ENCODE results near the gene ZNF275. TPM values are rescaled to one million over a fixed set of nuclear protein-coding genes. Genes with fewer than 3 reads are reported as not detected.

Gene ZNF275
- total and polyA plus RNA-seq, 9 donors, result 5.6 to 10.9 (median 8.3) TPM

DNA sequence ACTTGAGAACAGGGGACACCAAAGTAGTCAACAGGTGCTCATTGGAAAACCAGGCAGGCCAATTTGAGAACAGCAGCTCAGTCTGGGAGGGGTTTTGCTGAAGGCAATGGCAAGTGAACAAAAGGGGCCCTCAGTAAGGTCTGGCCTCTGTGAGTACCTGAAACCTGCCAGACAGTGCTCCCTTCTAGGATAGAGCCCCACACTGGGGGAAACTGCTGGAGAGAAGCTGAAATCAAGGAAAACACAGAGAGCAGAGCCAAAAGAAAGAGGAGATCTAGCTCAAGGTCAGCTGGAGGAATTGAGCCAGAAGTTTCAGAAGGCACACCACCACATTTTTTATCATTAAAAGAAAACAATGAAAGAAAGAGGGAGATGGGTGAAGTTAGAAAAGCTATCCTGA is 39.0 kb downstream of the ZNF275 start:
- no peak for DNase-seq
- Histone ChIP-seq H3K27me3 (ENCODE audit: control insufficient read depth, insufficient read depth, low read length) (no peaks in the 10 kb centered on the region), H3K4me3 (ENCODE audit: low read length) (no peak overlapping the region), H3K27ac (ENCODE audit: low read length) (no peak overlapping the region), H3K36me3 (ENCODE audit: control insufficient read depth, insufficient read depth, low read length) (no peaks in the 10 kb centered on the region), H3K4me1 (ENCODE audit: control insufficient read depth, insufficient read depth, low read length) (no peaks in the 10 kb centered on the region), H3K9me3 (replicated peaks; ENCODE audit: control insufficient read depth, low read depth, low read length) (peaks cover 5% of the 10 kb centered on the region)

- whole genome bisulfite sequencing (ENCODE audit: insufficient coverage), result 84% methylated on average over 6 of the region's 7 CpGs
- H3K4me3 ChIP-seq (ENCODE audit: low read length), result no peak overlapping the region
- H3K36me3 ChIP-seq (ENCODE audit: control insufficient read depth, insufficient read depth, low read length), result no peaks in the 10 kb centered on the region
- H3K27me3 ChIP-seq (ENCODE audit: control insufficient read depth, insufficient read depth, low read length), result no peaks in the 10 kb centered on the region
- H3K27ac ChIP-seq (ENCODE audit: low read length), result no peak overlapping the region
- peaks cover 5% of the 10 kb centered on the region for H3K9me3 ChIP-seq (replicated peaks; ENCODE audit: control insufficient read depth, low read depth, low read length)
- no peak for DNase-seq
- H3K4me1 ChIP-seq (ENCODE audit: control insufficient read depth, insufficient read depth, low read length), result no peaks in the 10 kb centered on the region
Measured at GRCh38 chrX:153374426-153374825, 40.5 kb downstream of the ZNF275 start.

DNA sequence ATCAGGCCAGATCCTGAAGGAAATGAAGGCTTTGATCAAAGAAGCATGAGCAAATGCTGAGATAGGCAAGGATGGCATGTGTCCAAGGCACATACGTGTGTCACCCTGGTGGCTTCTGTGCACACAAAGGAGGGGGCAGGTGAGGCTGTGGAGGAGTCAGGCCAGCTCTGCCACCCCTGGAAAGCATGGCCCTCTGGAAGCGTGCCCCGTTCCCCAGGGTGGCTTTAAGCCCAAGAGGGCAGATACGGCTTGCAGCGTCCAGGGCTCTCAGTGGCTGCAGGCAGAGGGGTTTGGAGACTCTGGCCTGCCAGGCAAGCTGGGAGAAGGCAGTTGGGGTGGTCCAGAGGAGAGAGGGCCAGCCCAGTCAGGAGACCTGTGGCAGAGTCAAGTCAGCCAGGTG is 41.6 kb downstream of the ZNF275 start:
- peaks cover 5% of the 10 kb centered on the region for H3K9me3 ChIP-seq (replicated peaks; ENCODE audit: control insufficient read depth, low read depth, low read length)
- WGBS (ENCODE audit: insufficient coverage), result 71% methylated on average over 3 of the region's 5 CpGs
- H3K27me3 ChIP-seq (ENCODE audit: control insufficient read depth, insufficient read depth, low read length), result no peaks in the 10 kb centered on the region

GRCh38 chrX:153377727-153378126 is 43.8 kb downstream of the ZNF275 start:
- DNase-seq, result no peak
- Histone ChIP-seq H3K27ac (ENCODE audit: low read length) (no peak overlapping the region), H3K4me3 (ENCODE audit: low read length) (no peak overlapping the region), H3K36me3 (ENCODE audit: control insufficient read depth, insufficient read depth, low read length) (no peaks in the 10 kb centered on the region), H3K27me3 (ENCODE audit: control insufficient read depth, insufficient read depth, low read length) (no peaks in the 10 kb centered on the region), H3K4me1 (ENCODE audit: control insufficient read depth, insufficient read depth, low read length) (peaks cover 26% of the 10 kb centered on the region), H3K9me3 (replicated peaks; ENCODE audit: control insufficient read depth, low read depth, low read length) (peaks cover 5% of the 10 kb centered on the region)
- WGBS (ENCODE audit: insufficient coverage), result no CpG with 5 or more reads among the region's 3 CpGs

More for the DNA sequence above, 41.6 kb downstream of the ZNF275 start:
- no peak for DNase-seq
- Histone ChIP-seq H3K27ac (ENCODE audit: low read length) (no peak overlapping the region), H3K4me3 (ENCODE audit: low read length) (no peak overlapping the region), H3K36me3 (ENCODE audit: control insufficient read depth, insufficient read depth, low read length) (no peaks in the 10 kb centered on the region), H3K4me1 (ENCODE audit: control insufficient read depth, insufficient read depth, low read length) (peaks cover 9% of the 10 kb centered on the region)

DNA sequence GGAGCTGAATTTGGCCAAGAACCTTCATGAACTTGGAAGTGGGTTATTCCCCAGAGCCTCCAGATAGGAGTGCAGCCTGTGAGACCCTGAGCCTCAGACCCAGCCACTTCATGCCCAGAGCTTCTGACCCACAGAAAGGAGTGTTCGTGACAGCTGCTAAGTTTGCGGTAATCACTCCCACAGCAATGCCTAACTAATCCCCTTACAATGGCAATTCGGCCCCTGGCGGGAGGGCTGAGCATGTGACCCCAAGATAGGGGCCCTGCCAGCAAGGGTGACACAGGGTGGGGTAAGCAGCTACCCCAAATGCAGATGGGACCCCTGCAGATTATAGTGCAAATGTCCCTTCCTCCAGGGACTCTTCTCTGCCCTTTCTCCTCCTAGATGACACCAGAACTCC is 44.7 kb downstream of the ZNF275 start:
- 74% methylated on average over 3 of the region's 4 CpGs for WGBS (ENCODE audit: insufficient coverage)
- Histone ChIP-seq H3K27ac (ENCODE audit: low read length) (no peak overlapping the region), H3K27me3 (ENCODE audit: control insufficient read depth, insufficient read depth, low read length) (no peaks in the 10 kb centered on the region), H3K4me3 (ENCODE audit: low read length) (no peak overlapping the region), H3K4me1 (ENCODE audit: control insufficient read depth, insufficient read depth, low read length) (peaks cover 26% of the 10 kb centered on the region), H3K9me3 (replicated peaks; ENCODE audit: control insufficient read depth, low read depth, low read length) (peaks cover 5% of the 10 kb centered on the region), H3K36me3 (ENCODE audit: control insufficient read depth, insufficient read depth, low read length) (no peaks in the 10 kb centered on the region)
- no peak for DNase-seq

- no peaks in the 10 kb centered on the region for H3K27me3 ChIP-seq (ENCODE audit: control insufficient read depth, insufficient read depth, low read length)
- WGBS (ENCODE audit: insufficient coverage), result 82% methylated on average over 9 of the region's 9 CpGs
- DNase-seq, result no peak
- H3K27ac ChIP-seq (ENCODE audit: low read length), result no peak overlapping the region
- peaks cover 26% of the 10 kb centered on the region for H3K4me1 ChIP-seq (ENCODE audit: control insufficient read depth, insufficient read depth, low read length)
- H3K36me3 ChIP-seq (ENCODE audit: control insufficient read depth, insufficient read depth, low read length), result no peaks in the 10 kb centered on the region
- peaks cover 5% of the 10 kb centered on the region for H3K9me3 ChIP-seq (replicated peaks; ENCODE audit: control insufficient read depth, low read depth, low read length)
- no peak overlapping the region for H3K4me3 ChIP-seq (ENCODE audit: low read length)
Measured at GRCh38 chrX:153379508-153379907, 45.6 kb downstream of the ZNF275 start.

GRCh38 chrX:153379971-153380581 is 46.1 kb downstream of the ZNF275 start:
- Histone ChIP-seq H3K36me3 (ENCODE audit: control insufficient read depth, insufficient read depth, low read length) (no peaks in the 10 kb centered on the region), H3K27me3 (ENCODE audit: control insufficient read depth, insufficient read depth, low read length) (no peaks in the 10 kb centered on the region), H3K27ac (ENCODE audit: low read length) (no peak overlapping the region), H3K9me3 (replicated peaks; ENCODE audit: control insufficient read depth, low read depth, low read length) (peaks cover 5% of the 10 kb centered on the region), H3K4me1 (ENCODE audit: control insufficient read depth, insufficient read depth, low read length) (peaks cover 26% of the 10 kb centered on the region), H3K4me3 (ENCODE audit: low read length) (no peak overlapping the region)
- WGBS (ENCODE audit: insufficient coverage), result 74% methylated on average over 13 of the region's 13 CpGs
- no peak for DNase-seq

- 53% methylated on average over 7 of the region's 9 CpGs for WGBS (ENCODE audit: insufficient coverage)
- Histone ChIP-seq H3K27ac (ENCODE audit: low read length) (peak overlapping the region; percentile 80), H3K4me1 (ENCODE audit: control insufficient read depth, insufficient read depth, low read length) (peaks cover 26% of the 10 kb centered on the region), H3K4me3 (ENCODE audit: low read length) (no peak overlapping the region), H3K27me3 (ENCODE audit: control insufficient read depth, insufficient read depth, low read length) (no peaks in the 10 kb centered on the region), H3K36me3 (ENCODE audit: control insufficient read depth, insufficient read depth, low read length) (no peaks in the 10 kb centered on the region), H3K9me3 (replicated peaks; ENCODE audit: control insufficient read depth, low read depth, low read length) (peaks cover 5% of the 10 kb centered on the region)
- DNase-seq, result peak; percentile 39
Measured at GRCh38 chrX:153380691-153381090, 46.7 kb downstream of the ZNF275 start.

DNA sequence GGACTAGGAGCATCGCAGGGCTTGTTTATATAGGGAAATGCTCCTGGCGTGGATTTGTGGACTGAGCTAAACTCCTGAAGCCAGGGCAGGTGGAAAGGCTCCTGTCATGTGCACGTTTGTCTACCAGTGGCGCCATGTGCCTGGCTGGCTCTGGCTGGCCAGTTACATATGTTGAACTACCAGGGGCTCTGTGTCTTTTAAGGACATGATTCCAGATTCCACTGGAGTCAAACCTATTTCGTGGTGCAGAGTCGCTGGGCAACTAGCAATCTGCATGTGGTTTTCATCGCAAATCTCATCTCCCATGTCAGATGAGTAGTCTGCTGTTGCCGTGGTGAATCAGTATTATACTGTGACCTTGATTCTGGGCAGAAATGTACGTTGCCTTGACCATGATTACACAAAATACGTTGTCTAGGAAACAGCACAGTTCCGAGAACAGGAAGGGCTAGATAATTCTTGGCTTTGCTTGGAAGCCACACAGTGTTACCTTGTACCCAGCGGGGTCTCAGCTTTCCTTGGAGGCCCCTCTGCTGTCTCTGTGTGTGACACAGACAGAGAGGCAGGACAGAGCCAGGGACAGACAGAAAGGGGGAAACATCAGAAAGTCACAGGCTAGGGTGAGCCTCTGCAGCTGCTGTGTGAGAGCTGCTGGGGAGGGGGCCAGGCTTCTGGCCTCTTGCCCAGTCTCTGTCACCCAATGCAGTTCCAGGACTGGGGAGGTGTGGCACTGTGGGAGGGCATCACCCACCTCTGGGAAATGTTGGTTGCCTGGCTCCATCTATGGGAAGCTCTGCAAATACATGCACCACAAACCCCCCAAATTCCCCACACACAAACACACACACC is 48.0 kb downstream of the ZNF275 start:
- H3K4me3 ChIP-seq (ENCODE audit: low read length), result no peak overlapping the region
- H3K27ac ChIP-seq (ENCODE audit: low read length), result peak overlapping the region; percentile 80
- 60% methylated on average over 12 of the region's 12 CpGs for WGBS (ENCODE audit: insufficient coverage)
- no peaks in the 10 kb centered on the region for H3K9me3 ChIP-seq (replicated peaks; ENCODE audit: control insufficient read depth, low read depth, low read length)
- DNase-seq, result peak; percentile 94
- H3K36me3 ChIP-seq (ENCODE audit: control insufficient read depth, insufficient read depth, low read length), result no peaks in the 10 kb centered on the region
- peaks cover 26% of the 10 kb centered on the region for H3K4me1 ChIP-seq (ENCODE audit: control insufficient read depth, insufficient read depth, low read length)
- no peaks in the 10 kb centered on the region for H3K27me3 ChIP-seq (ENCODE audit: control insufficient read depth, insufficient read depth, low read length)

DNA sequence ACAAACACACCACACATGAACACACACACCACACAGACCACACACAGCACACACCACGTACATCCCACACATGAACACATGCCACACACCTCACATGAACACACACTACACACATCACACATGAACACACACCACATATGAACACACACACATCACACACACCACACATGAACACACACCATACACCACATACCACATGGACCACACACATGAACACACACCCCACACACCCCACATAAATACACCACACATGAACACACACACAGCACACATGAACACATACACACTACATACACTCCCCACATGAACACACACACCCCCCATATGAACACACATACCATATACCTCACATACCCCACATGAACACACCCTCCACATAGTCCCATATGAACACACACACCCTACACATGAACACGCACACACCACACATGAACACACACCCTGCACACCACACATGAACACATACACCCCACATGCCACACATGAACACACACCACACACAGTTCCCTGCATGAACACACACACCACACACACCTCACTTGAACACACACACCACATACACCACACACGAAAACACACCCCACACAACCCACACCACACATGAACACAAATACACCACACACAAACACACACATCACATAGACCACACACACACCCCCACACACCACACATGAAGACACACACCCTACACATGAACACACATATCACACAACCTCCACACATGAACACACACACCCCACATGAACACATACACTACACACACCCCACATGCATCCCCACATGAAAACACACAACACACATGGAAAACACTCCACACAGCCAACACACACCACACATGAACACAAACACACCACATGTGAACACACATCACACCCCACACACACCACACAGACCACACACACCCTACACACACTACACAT is 48.9 kb downstream of the ZNF275 start:
- DNase-seq, result no peak
- Histone ChIP-seq H3K27me3 (ENCODE audit: control insufficient read depth, insufficient read depth, low read length) (no peaks in the 10 kb centered on the region), H3K9me3 (replicated peaks; ENCODE audit: control insufficient read depth, low read depth, low read length) (no peaks in the 10 kb centered on the region), H3K4me1 (ENCODE audit: control insufficient read depth, insufficient read depth, low read length) (peaks cover 27% of the 10 kb centered on the region), H3K36me3 (ENCODE audit: control insufficient read depth, insufficient read depth, low read length) (no peaks in the 10 kb centered on the region), H3K27ac (ENCODE audit: low read length) (peak overlapping the region; percentile 80), H3K4me3 (ENCODE audit: low read length) (no peak overlapping the region)
- WGBS (ENCODE audit: insufficient coverage), result 77% methylated on average over 3 of the region's 3 CpGs
